GM18526 (cell line): ENCODE measurements around the gene CTU2.

ENCODE experiments used
- POLR2A ChIP-seq: IDR thresholded peaks from 3 replicates; pipeline ENCODE4 v1.6.1; 2011; ENCODE audit not compliant: insufficient read length; ENCODE audit errors: extremely low read depth

CTU2 gene

DNA sequence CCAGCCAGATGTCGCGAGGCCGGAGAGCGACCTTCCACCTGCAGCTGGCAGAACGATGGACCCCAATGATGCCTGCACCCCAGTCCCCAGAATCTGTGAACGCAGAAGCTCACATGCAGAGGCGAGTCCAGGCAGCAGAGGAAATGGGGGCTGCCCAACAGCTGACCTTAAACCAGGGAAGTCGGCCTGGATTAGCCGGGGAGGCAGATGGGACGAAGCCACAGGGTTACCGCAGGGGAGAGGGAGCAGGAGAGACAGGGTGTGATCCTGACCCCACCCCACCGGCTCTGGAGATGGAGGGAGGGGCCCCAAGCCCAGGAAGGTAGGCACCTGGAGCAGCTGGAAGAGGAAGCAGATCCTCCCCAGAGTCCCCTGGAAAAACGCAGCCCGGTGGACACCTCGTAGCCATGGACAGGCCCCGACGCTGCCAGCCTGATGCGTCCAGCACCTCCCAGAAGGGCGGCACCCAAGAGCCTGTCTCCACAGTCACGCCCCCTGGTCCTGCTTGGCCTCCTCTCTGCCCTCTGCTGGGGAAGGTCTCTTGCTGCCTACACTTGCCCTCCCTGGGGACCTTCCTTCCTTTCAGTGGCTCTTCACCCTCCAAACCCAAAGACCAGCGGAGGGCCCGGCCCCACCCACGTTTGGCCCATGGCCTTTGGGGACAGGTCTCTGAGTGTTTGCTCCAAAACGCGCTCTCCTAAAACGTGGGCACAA, 41.4 kb downstream of the CTU2 start:
- TF ChIP-seq POLR2A, result no peak

DNA sequence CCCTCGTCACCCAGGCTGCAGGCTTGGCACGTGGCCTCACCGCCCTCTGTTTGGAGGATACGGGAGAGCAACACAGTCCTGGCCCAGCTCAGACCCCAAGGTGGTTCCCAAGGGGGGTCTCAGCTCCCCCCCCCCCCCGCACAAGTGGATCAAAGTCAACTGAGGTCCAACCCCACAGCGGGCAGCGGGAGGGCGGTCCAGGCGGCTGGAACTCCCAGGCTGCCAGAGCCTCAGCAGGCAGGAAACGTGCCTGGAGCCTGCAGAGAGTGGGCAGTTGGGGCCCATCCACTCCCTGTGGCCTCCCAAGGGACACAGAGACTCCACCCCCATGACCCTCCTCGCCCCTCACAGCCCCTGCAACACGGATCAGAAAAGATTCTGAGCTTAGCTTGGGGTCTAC, 42.1 kb downstream of the CTU2 start:
- TF ChIP-seq POLR2A, result no peak

GRCh38 chr16:88749358-88749757, 43.1 kb downstream of the CTU2 start:
- TF ChIP-seq POLR2A, result no peak

GRCh38 chr16:88750854-88751253, 44.6 kb downstream of the CTU2 start:
- no peak for TF ChIP-seq POLR2A

- TF ChIP-seq POLR2A, result no peak
Observed at GRCh38 chr16:88752386-88753002, 46.2 kb downstream of the CTU2 start.

DNA sequence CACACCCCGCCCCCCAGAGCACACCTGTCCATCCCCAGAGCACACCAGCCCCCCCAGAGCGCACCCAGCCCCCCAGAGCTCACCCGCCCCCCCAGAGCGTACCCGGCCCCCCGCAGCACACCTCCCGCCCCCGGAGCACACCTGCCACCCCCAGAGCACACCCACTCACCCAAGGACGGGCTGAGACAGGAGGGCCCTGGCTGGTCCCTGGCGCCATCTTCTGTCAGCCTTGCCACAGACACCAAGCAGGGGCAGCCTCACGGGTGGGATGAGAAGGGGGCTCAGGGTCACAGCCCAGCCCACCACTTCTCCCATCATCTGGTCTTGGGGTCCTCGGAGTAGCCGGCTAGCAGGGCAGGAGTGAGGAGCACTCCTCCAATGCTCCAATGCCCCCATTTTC, 46.9 kb downstream of the CTU2 start:
- TF ChIP-seq POLR2A, result no peak

GRCh38 chr16:88753602-88754001, 47.3 kb downstream of the CTU2 start:
- no peak for TF ChIP-seq POLR2A

GRCh38 chr16:88754109-88754911, 48.0 kb downstream of the CTU2 start:
- no peak for TF ChIP-seq POLR2A

- TF ChIP-seq POLR2A, result no peak
Observed at GRCh38 chr16:88754912-88755744, 48.8 kb downstream of the CTU2 start.

GRCh38 chr16:88755745-88756443, 49.6 kb downstream of the CTU2 start:
- TF ChIP-seq POLR2A, result no peak

- no peak for TF ChIP-seq POLR2A
Observed at GRCh38 chr16:88758227-88758943, 52.1 kb downstream of the CTU2 start.

DNA sequence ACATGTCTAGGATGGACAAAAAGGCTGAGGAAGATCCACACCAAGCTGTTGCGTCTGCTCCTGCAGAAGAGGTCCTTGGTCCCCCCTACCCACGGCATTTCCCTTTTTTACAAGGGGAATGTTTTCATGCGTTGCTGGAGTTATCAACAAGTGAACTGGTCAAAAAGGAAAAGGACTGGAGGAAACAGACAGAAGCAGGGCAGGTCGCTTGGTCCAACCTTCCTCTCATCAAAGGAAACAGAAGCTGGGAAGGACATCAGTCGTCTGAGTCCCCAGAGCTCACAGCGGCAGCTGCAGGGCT, 52.6 kb downstream of the CTU2 start:
- TF ChIP-seq POLR2A, result no peak

GRCh38 chr16:88759245-88759975, 53.1 kb downstream of the CTU2 start:
- no peak for TF ChIP-seq POLR2A

DNA sequence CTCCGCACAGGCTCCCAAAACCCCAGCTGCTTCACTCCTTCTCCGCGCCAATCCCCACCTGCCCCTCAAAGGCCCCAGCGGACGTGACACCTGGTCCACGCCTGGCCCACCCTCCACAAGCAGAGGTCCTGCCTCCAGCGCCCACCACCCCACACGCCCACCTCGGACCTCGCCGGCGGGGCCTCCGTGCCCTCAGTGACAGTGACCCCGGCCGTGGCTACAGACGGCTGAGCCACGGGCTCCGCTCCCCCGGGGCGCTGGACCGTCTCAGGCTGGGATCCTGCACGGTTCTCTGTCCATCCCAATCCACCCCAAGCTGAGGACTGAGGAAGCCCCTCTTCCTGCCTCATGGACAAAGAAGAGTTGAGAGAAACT, 53.7 kb downstream of the CTU2 start:
- no peak for TF ChIP-seq POLR2A
